ENCODE results near the gene APEH.

DNA sequence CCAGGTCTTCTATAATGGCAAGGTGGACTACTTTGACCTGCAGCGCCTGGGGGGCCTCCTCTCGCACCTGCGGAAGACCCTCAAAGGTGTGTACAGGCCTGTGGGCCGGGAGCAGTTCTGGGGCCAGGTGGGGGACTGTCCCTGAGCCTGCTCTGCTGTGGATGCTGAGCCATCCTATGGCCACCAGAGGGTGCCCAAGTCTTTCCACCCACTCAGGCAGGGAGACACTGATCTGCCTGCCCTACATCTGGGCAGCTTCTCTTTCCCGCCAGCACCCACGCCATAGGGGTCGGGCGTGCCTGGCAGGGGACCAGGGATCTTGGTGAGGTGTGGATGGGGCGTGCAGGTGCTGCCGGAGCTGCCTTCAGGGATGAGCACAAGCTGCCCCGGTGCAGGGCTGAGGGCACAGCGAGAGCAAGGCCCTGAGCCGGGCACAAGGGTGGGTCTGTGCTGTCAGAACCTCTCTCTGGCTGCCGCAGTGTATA, 29.3 kb downstream of the APEH start:
- TF ChIP-seq, protein P1, sequence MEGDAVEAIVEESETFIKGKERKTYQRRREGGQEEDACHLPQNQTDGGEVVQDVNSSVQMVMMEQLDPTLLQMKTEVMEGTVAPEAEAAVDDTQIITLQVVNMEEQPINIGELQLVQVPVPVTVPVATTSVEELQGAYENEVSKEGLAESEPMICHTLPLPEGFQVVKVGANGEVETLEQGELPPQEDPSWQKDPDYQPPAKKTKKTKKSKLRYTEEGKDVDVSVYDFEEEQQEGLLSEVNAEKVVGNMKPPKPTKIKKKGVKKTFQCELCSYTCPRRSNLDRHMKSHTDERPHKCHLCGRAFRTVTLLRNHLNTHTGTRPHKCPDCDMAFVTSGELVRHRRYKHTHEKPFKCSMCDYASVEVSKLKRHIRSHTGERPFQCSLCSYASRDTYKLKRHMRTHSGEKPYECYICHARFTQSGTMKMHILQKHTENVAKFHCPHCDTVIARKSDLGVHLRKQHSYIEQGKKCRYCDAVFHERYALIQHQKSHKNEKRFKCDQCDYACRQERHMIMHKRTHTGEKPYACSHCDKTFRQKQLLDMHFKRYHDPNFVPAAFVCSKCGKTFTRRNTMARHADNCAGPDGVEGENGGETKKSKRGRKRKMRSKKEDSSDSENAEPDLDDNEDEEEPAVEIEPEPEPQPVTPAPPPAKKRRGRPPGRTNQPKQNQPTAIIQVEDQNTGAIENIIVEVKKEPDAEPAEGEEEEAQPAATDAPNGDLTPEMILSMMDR (IDR thresholded peaks at IDR 0.05 in 2 of 3, conservative IDR thresholded peaks at IDR 0.05 in 1 of 3; ENCODE audit: control insufficient read depth in 2 of 3, extremely low read depth in 1 of 3, insufficient read depth in 1 of 3, low read depth in 3 of 3, low read length in 3 of 3): peak; percentile 85 to 96 (median 90); a peak in 5 of 6 replicates
- TF ChIP-seq, protein P2, sequence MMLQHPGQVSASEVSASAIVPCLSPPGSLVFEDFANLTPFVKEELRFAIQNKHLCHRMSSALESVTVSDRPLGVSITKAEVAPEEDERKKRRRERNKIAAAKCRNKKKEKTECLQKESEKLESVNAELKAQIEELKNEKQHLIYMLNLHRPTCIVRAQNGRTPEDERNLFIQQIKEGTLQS (IDR thresholded peaks at IDR 0.05; ENCODE audit: borderline replicate concordance, extremely low read depth, low read depth, low read length): no peak
- no peak for TF ChIP-seq POLR2AphosphoS5 (IDR thresholded peaks at IDR 0.05; ENCODE audit: low read length)
- TF ChIP-seq, protein P3, sequence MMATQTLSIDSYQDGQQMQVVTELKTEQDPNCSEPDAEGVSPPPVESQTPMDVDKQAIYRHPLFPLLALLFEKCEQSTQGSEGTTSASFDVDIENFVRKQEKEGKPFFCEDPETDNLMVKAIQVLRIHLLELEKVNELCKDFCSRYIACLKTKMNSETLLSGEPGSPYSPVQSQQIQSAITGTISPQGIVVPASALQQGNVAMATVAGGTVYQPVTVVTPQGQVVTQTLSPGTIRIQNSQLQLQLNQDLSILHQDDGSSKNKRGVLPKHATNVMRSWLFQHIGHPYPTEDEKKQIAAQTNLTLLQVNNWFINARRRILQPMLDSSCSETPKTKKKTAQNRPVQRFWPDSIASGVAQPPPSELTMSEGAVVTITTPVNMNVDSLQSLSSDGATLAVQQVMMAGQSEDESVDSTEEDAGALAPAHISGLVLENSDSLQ (IDR thresholded peaks at IDR 0.05): no peak
- TF ChIP-seq MYC (IDR thresholded peaks at IDR 0.05; ENCODE audit: insufficient read depth, insufficient read length, insufficient replicate concordance, low read length, severe bottlenecking): no peak
- no peak for TF ChIP-seq EP300 (IDR thresholded peaks at IDR 0.05; ENCODE audit: borderline replicate concordance in 1 of 2, control insufficient read depth in 1 of 2, low read depth in 2 of 2, low read length in 2 of 2)
- TF ChIP-seq RCOR1 (conservative IDR thresholded peaks at IDR 0.05; ENCODE audit: low read depth, low read length): no peak
- no peak for TF ChIP-seq MXI1 (IDR thresholded peaks at IDR 0.05; ENCODE audit: low read depth, low read length)

Data from GM12878 (cell line).